Endometrial microvascular endothelial cells (primary cell): ENCODE measurements around the gene IMP3. TPM values are rescaled to one million over a fixed set of nuclear protein-coding genes. Genes with fewer than 3 reads are reported as not detected.

Experiments
- total RNA-seq: library from RNA; depleted of rRNA; stranded (reverse); fragments of >200 nt; gene quantifications from one replicate; pipeline ENCODE4 v1.2.3, GENCODE V29; 2015; ENCODE audit errors: inconsistent ontology term

The IMP3 gene
- total RNA-seq, 1 donor from 2014 or later = 79.8 TPM

Other genes with a start within 250 kb of the IMP3 start
- gene SIN3A, start 188.5 kb downstream of the IMP3 start, total RNA-seq = 21.0 TPM
- 19.1 TPM for gene PTPN9, start 60.9 kb downstream of the IMP3 start, total RNA-seq
- gene SNUPN, start 14.5 kb downstream of the IMP3 start, total RNA-seq = 21.5 TPM
- gene SNX33, start 7.7 kb upstream of the IMP3 start, total RNA-seq = 4.7 TPM
- 1.9 TPM for gene CSPG4, start 72.6 kb upstream of the IMP3 start, total RNA-seq
- gene UBE2Q2, start 203.2 kb upstream of the IMP3 start, total RNA-seq = 24.8 TPM